ENCODE results near the gene RNF225.

- no peak for TF ChIP-seq REST (IDR thresholded peaks at IDR 0.05; ENCODE audit: insufficient read depth in 1 of 2, low read depth in 2 of 2, low read length in 2 of 2)
- no peak for TF ChIP-seq TAF1 (IDR thresholded peaks at IDR 0.05; ENCODE audit: borderline replicate concordance, insufficient read depth, low read length)
Observed at GRCh38 chr19:58382997-58383603, 12.4 kb upstream of the RNF225 start.

All from PFSK-1 (cell line).